Right lobe of liver (tissue), 4 donors: Measurements from ENCODE around the gene IP6K3.

Source experiments
- CTCF ChIP-seq, 4 donors: fragments of 200-600 bp in 3 of 4; fragments of 450-650 bp in 1 of 4; IDR thresholded peaks; one replicate each; pipeline versions ENCODE4 v1.5.1 to v1.8.0; 2016 to 2022; ENCODE audit warnings: antibody characterized with exemption in 4 of 4, mild to moderate bottlenecking in 2 of 4
- POLR2A ChIP-seq: fragments of 450-650 bp; IDR thresholded peaks from one replicate; pipeline ENCODE4 v1.6.1; 2017; ENCODE audit warnings: antibody characterized with exemption, mild to moderate bottlenecking
- donor health status: DM: no; HTN: no; CAD: no.
- donor health status: DM: no; HTN: no; CAD: no.
- donor health status: DM: no; HTN: yes; CAD: no.

- TF ChIP-seq POLR2A (no peak), CTCF (IDR thresholded peaks at IDR 0.05) (no peak)
Measured at GRCh38 chr6:33755070-33755869, 8.6 kb upstream of the IP6K3 start.
